Measurements from ENCODE around the gene CEP44. TPM values are rescaled to one million over a fixed set of nuclear protein-coding genes. Genes with fewer than 3 reads are reported as not detected.

The CEP44 gene
- total RNA-seq, 1 donor from 2014 or later, result 18.3 TPM

DNA sequence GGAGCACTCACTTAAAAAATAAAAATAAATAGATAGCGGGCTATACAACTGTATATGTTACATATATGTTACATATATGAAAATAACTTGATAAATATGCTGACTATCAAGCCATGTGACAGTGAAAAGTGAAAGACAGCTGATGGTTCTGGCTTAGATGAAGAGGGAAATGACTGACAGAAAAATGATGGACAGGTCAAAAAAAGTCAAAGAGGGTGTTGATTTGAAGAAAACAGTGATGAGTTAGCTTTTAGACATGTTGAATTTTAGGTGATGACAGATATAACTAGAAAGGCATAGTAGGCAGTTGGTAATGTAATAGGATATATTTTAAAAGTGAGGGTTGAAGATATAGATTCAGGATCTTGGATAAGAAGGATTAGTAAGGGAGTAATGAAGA, 38.0 kb upstream of the CEP44 start:
- no peak for DNase-seq
- Mint-ChIP-seq H3K9me3 (no peaks in the 10 kb centered on the region), H3K4me1 (no peaks in the 10 kb centered on the region), H3K27me3 (no peaks in the 10 kb centered on the region), H3K4me3 (no peak overlapping the region), H3K36me3 (ENCODE audit: low read depth) (peaks cover 11% of the 10 kb centered on the region), H3K27ac (no peak overlapping the region)
- POLR2A ChIA-PET, result no interaction called here
- no peak for ATAC-seq (ENCODE audit: low read depth)
- TF ChIP-seq, protein P1, sequence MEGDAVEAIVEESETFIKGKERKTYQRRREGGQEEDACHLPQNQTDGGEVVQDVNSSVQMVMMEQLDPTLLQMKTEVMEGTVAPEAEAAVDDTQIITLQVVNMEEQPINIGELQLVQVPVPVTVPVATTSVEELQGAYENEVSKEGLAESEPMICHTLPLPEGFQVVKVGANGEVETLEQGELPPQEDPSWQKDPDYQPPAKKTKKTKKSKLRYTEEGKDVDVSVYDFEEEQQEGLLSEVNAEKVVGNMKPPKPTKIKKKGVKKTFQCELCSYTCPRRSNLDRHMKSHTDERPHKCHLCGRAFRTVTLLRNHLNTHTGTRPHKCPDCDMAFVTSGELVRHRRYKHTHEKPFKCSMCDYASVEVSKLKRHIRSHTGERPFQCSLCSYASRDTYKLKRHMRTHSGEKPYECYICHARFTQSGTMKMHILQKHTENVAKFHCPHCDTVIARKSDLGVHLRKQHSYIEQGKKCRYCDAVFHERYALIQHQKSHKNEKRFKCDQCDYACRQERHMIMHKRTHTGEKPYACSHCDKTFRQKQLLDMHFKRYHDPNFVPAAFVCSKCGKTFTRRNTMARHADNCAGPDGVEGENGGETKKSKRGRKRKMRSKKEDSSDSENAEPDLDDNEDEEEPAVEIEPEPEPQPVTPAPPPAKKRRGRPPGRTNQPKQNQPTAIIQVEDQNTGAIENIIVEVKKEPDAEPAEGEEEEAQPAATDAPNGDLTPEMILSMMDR (IDR thresholded peaks at IDR 0.05), result no peak
- CTCF ChIA-PET, result no interaction called here
- intact Hi-C loops (cut with micrococcal nuclease), result no loop called here

DNA sequence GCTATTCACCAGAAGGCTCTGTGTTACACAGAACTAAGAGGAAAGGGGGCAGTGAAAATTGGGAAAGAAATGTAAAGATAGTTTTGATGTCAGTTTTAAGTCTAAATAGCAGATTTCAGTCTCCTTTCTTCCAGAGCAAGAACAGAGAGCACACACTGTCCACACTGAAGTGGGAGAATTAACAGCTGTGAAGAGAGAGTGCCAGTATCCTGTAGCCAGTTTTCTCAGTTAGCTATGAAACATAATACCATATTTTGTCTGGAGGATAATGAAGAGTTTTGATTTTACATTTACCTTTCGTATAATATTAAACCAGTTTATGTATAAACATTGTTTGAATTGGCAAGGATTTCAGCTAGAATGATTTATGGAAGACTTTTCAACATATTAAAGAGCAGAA, 35.3 kb upstream of the CEP44 start:
- Mint-ChIP-seq H3K27ac (no peak overlapping the region), H3K4me3 (no peak overlapping the region), H3K27me3 (no peaks in the 10 kb centered on the region), H3K36me3 (ENCODE audit: low read depth) (peaks cover 3% of the 10 kb centered on the region), H3K4me1 (no peaks in the 10 kb centered on the region), H3K9me3 (no peaks in the 10 kb centered on the region)
- intact Hi-C loops (cut with micrococcal nuclease), result no loop called here
- DNase-seq, result no peak
- TF ChIP-seq, protein P1 (IDR thresholded peaks at IDR 0.05), result no peak
- ChIA-PET POLR2A (no interaction called here), CTCF (no interaction called here)
- ATAC-seq (ENCODE audit: low read depth), result no peak

DNA sequence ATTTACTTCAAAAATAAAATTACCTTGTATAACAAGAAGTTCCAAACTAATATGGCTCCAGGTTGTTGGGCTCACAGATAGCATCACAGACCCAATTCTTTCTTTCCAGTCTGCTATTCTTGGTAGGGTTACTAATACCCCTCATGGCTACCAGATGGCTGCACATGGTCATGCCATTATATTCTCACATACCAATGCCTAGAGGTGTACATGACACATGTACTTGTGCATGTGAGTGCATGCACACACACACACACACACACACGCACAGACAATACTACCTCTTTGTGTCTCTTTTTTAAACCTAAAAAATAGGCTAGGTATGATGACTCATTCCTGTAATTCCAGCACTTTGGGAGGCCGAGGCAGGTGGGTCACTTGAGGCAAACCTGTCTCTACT, 31.3 kb upstream of the CEP44 start:
- peaks cover 25% of the 10 kb centered on the region for H3K36me3 Mint-ChIP-seq (ENCODE audit: low read depth)
- H3K4me3 Mint-ChIP-seq, result no peak overlapping the region
- H3K9me3 Mint-ChIP-seq, result no peaks in the 10 kb centered on the region
- ATAC-seq (ENCODE audit: low read depth) (no peak), DNase-seq (no peak)
- no peaks in the 10 kb centered on the region for H3K4me1 Mint-ChIP-seq
- intact Hi-C loops (cut with micrococcal nuclease), result no loop called here
- ChIA-PET CTCF (no interaction called here), POLR2A (no interaction called here)
- H3K27me3 Mint-ChIP-seq, result no peaks in the 10 kb centered on the region
- no peak overlapping the region for H3K27ac Mint-ChIP-seq
- TF ChIP-seq, protein P1 (IDR thresholded peaks at IDR 0.05), result no peak

DNA sequence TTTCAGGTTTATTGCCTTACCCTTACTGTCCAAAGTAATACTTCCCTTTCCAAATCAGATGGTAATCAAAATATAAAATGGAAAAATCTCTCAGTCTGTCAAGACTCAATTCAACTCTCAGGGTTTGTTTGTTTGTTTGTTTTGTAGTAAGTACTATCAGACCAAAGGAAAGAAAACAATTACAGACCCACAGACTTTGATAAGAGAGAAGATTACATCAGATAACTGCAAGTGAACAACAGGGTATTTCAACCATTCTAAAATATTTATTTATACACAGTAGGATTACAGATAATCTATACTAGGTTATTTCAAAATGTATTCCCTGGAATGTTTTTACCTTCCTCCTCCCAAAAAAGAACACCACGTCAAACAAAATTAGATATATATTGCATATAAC, 29.1 kb upstream of the CEP44 start:
- Mint-ChIP-seq H3K9me3 (no peaks in the 10 kb centered on the region), H3K36me3 (ENCODE audit: low read depth) (peaks cover 36% of the 10 kb centered on the region), H3K27me3 (no peaks in the 10 kb centered on the region), H3K4me3 (no peak overlapping the region), H3K27ac (no peak overlapping the region), H3K4me1 (no peaks in the 10 kb centered on the region)
- POLR2A ChIA-PET, result no interaction called here
- intact Hi-C loops (cut with micrococcal nuclease), result no loop called here
- ATAC-seq (ENCODE audit: low read depth), result no peak
- CTCF ChIA-PET, result no interaction called here
- no peak for DNase-seq
- TF ChIP-seq, protein P1 (IDR thresholded peaks at IDR 0.05), result no peak

DNA sequence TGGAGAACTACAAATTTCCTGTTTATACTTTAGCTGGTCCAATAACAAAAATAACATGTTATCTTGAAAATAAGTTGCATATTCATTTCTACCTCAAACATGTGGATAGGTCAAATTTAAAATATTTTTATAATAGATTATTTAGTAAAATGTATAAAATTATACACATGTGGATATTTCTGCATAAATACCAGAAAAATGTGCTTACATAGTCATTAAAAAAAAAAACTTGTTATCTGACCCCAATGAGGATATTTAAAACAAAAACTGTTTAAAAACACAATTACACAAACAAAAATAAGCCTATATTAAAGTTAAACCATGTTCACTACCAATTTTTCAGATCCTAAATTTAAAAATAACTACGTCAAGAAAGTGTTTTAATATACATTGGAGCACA, 28.3 kb upstream of the CEP44 start:
- TF ChIP-seq, protein P1 (IDR thresholded peaks at IDR 0.05), result no peak
- Mint-ChIP-seq H3K36me3 (ENCODE audit: low read depth) (peaks cover 39% of the 10 kb centered on the region), H3K27me3 (no peaks in the 10 kb centered on the region), H3K4me1 (no peaks in the 10 kb centered on the region), H3K27ac (no peak overlapping the region), H3K9me3 (no peaks in the 10 kb centered on the region), H3K4me3 (no peak overlapping the region)
- POLR2A ChIA-PET, result no interaction called here
- ATAC-seq (ENCODE audit: low read depth) (no peak), DNase-seq (no peak)
- intact Hi-C loops (cut with micrococcal nuclease), result no loop called here
- CTCF ChIA-PET, result no interaction called here

All from activated B cell treated with CpG ODN at 0.5 μM for 24 hours (primary cell).